ENCODE measurements around the gene NLRC4.

The NLRC4 gene

DNA sequence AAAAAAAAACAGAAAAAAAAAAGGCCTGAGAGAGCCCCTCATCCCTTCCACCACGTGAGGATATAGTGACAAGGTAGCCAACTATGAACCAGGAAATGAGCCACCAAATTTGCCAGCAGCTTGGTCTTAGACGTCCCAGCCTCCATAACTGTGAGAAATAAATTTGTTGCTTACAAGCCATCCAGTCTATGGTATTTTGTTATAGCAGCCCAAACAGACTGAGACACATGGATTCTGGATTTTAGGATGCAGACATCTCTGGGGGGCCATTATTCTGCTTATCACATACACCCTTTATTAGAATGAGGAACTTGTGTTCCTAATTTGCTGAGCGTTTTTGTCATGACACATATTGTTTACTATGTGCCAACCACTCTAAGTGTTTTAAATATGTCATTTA is 7.6 kb upstream of the NLRC4 start:
- DNase-seq (ENCODE audit: low spot score): no peak
- TF ChIP-seq, protein P1, sequence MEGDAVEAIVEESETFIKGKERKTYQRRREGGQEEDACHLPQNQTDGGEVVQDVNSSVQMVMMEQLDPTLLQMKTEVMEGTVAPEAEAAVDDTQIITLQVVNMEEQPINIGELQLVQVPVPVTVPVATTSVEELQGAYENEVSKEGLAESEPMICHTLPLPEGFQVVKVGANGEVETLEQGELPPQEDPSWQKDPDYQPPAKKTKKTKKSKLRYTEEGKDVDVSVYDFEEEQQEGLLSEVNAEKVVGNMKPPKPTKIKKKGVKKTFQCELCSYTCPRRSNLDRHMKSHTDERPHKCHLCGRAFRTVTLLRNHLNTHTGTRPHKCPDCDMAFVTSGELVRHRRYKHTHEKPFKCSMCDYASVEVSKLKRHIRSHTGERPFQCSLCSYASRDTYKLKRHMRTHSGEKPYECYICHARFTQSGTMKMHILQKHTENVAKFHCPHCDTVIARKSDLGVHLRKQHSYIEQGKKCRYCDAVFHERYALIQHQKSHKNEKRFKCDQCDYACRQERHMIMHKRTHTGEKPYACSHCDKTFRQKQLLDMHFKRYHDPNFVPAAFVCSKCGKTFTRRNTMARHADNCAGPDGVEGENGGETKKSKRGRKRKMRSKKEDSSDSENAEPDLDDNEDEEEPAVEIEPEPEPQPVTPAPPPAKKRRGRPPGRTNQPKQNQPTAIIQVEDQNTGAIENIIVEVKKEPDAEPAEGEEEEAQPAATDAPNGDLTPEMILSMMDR (IDR thresholded peaks at IDR 0.05; ENCODE audit: extremely low read depth, insufficient read depth, missing control alignments): no peak
- in situ Hi-C loops (cut with MboI; ENCODE audit: low pct_unique_long_range_greater_than_20kb, low sequenced_read_pairs, unreplicated experiment): no loop called here

DNA sequence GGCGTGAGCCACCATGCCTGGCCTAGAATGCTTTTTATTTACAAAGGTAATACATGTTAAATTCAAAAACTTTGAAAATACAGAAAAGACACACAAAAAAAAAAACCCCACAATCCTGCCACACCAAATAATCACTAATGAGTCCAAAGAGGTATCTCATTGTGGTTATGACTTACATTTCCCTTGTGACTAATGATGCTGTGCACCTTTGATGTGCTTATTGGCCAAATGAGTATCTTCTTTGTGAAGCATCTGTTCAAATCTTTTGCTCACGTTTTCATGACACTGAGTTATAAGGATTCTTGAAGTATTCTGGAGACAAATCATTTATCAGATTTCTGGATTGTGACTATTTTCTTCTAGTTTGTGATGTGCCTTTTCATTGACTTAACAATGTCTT is 6.4 kb upstream of the NLRC4 start:
- DNase-seq (ENCODE audit: low spot score): no peak
- in situ Hi-C loops (cut with MboI; ENCODE audit: low pct_unique_long_range_greater_than_20kb, low sequenced_read_pairs, unreplicated experiment): no loop called here
- TF ChIP-seq, protein P1 (IDR thresholded peaks at IDR 0.05; ENCODE audit: extremely low read depth, insufficient read depth, missing control alignments): no peak

DNA sequence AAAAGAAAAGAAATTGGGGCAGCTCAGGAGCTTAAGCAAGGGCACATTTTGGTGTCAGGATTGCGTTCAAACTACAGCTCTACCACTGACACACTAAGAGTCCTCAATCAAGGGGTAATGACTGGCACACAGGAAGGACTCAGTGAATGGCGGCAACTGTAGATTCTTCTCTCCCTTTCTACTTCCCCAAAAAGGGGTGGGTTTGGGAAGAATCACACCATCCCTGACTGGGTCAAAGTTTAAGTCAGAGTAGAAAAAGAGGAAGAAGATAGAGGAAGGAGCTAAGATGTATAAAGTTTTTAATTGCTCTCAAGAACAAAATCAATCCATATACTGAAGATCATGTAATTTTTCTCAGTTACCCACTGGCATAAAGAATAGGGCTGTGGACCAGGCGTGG is 2.6 kb downstream of the NLRC4 start:
- in situ Hi-C loops (cut with MboI; ENCODE audit: low pct_unique_long_range_greater_than_20kb, low sequenced_read_pairs, unreplicated experiment): no loop called here
- DNase-seq (ENCODE audit: low spot score): no peak
- TF ChIP-seq, protein P1 (IDR thresholded peaks at IDR 0.05; ENCODE audit: extremely low read depth, insufficient read depth, missing control alignments): no peak

DNA sequence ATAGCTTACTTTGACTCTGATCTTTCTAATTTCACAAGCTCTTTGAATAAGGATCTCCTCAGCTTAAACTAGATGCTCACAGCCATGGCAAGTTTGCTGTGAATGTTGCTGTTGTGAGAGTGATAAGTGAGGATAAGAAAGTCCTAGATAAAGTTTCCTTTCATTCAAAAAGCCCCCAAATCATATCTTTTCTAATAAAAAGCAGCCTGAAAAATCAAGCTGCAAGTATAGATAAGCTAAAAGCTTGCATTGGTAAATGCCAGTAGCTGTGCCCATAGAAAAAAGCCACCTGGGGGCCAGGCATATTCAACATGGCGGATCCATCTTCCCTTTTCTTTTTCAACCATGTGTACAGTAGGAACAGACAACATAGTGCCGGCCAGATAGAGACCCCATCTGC is 4.3 kb downstream of the NLRC4 start:
- in situ Hi-C loops (cut with MboI; ENCODE audit: low pct_unique_long_range_greater_than_20kb, low sequenced_read_pairs, unreplicated experiment): no loop called here
- DNase-seq (ENCODE audit: low spot score): no peak
- TF ChIP-seq, protein P1 (IDR thresholded peaks at IDR 0.05; ENCODE audit: extremely low read depth, insufficient read depth, missing control alignments): no peak

DNA sequence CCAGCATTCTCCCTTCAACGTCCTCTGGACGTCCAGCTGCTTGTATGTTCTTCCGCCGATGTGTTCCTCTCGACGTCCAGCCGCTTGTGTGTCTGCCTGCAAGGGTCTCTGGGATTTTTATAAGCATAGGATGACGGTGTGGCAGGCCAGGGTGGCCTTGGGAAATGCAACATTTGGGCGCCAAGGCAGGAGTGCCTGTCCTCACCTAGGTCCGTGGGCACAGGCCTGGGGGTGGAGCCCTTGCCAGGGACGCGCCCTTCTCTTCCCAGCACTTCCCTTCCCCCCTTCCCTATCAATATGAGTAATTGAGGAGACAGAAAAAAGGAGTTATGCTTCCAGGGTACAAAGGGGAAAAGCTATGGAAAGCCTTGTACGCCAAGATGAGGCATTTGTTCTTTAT is 6.4 kb downstream of the NLRC4 start:
- in situ Hi-C loops (cut with MboI; ENCODE audit: low pct_unique_long_range_greater_than_20kb, low sequenced_read_pairs, unreplicated experiment): no loop called here
- TF ChIP-seq, protein P1 (IDR thresholded peaks at IDR 0.05; ENCODE audit: extremely low read depth, insufficient read depth, missing control alignments): no peak
- no peak for DNase-seq (ENCODE audit: low spot score)

DNA sequence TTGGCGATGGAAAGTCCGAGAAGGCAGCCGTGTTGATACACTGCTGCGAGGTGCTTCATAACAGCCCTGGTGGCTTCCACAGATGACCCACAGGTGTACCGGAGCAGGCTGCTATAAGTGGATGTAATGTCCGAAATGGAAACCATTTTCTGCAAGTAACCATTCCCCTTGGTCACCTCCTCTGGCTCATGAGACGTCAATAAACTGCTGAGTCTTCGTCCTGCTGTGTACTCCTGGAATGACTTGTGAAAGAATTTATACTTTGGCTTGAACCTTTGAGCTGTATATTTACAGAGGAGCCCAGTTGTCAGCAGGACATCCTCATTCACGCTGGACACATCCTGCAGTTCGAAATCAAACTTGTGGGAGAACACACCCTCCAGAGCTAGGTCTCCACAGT is 14.4 kb downstream of the NLRC4 start:
- DNase-seq (ENCODE audit: low spot score): no peak
- in situ Hi-C loops (cut with MboI; ENCODE audit: low pct_unique_long_range_greater_than_20kb, low sequenced_read_pairs, unreplicated experiment): no loop called here
- TF ChIP-seq, protein P1 (IDR thresholded peaks at IDR 0.05; ENCODE audit: extremely low read depth, insufficient read depth, missing control alignments): no peak

DNA sequence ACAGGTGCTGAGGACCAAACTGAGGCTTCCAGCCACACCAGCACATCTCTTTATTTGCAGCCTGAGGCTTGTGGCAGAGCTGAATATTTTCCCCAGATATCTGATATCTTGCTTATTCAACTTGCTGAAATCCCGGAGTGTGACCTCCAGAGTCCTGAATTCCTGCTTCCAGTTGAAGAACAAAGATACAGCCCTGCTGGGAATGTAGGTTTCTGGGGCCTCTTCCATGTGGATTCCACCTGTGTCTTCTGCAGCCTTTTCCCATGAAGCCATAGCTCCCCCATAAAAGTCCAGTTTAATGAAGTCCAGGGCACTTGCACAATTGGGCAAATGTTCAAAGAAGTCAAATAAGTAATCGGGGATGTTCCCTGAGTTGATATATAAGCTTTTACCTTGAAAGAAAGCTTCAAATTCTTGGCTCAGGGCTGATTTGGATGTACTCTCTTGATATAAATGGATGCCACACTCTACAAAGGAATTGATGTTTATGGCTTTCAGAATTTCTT is 14.9 kb downstream of the NLRC4 start:
- TF ChIP-seq, protein P1 (IDR thresholded peaks at IDR 0.05; ENCODE audit: extremely low read depth, insufficient read depth, missing control alignments): no peak
- DNase-seq (ENCODE audit: low spot score): no peak
- in situ Hi-C loops (cut with MboI; ENCODE audit: low pct_unique_long_range_greater_than_20kb, low sequenced_read_pairs, unreplicated experiment): no loop called here

Data from GM13977 (cell line).